MM.1S (cell line): ENCODE results near the gene PDE4C.

Source experiments
- DNase-seq: peaks from one replicate; pipeline ENCODE4 v3.0.0-alpha.2; 2015
- H2AFZ ChIP-seq: fragments of 300-600 bp; sonication (generic); 2 replicates; pipeline ENCODE4 v1.6.0; 2016; ENCODE audit warnings: antibody characterized with exemption, low read length
- H3F3A ChIP-seq: fragments of 300-600 bp; sonication (generic); 2 replicates; pipeline ENCODE4 v1.6.1; 2016; ENCODE audit warnings: mild to moderate bottlenecking, antibody characterized with exemption, low read length, moderate library complexity, mixed read lengths; ENCODE audit not compliant: insufficient read depth
- H3K27ac ChIP-seq: fragments of 300-600 bp; sonication (generic); 2 replicates; pipeline ENCODE4 v1.5.1; 2016; ENCODE audit warnings: mild to moderate bottlenecking, low read length
- H3K27me3 ChIP-seq: fragments of 300-600 bp; sonication (generic); replicated peaks from 2 replicates; pipeline ENCODE4 v1.6.0; 2016; ENCODE audit warnings: low read length; ENCODE audit not compliant: insufficient read depth
- H3K36me3 ChIP-seq: fragments of 300-600 bp; sonication (generic); replicated peaks from 2 replicates; pipeline ENCODE4 v1.6.1; 2016; ENCODE audit warnings: mild to moderate bottlenecking, low read length, mixed read lengths; ENCODE audit not compliant: insufficient read depth
- H3K4me1 ChIP-seq: fragments of 300-600 bp; sonication (generic); 2 replicates; pipeline ENCODE4 v1.6.1; 2016; ENCODE audit warnings: low read length, mixed read lengths
- H3K4me2 ChIP-seq: fragments of 300-600 bp; sonication (generic); 2 replicates; pipeline ENCODE4 v1.6.0; 2016; ENCODE audit warnings: low read depth, low read length
- H3K4me3 ChIP-seq: fragments of 300-600 bp; sonication (generic); 2 replicates; pipeline ENCODE4 v1.5.1; 2016; ENCODE audit warnings: low read length, mixed read lengths
- H3K79me2 ChIP-seq: fragments of 300-600 bp; sonication (generic); 2 replicates; pipeline ENCODE4 v1.6.1; 2016; ENCODE audit warnings: mixed run types, low read length, mixed read lengths
- H3K9ac ChIP-seq: fragments of 300-600 bp; sonication (generic); 2 replicates; pipeline ENCODE4 v1.6.1; 2016; ENCODE audit warnings: low read length, mixed read lengths
- H3K9me2 ChIP-seq: fragments of 300-600 bp; sonication (generic); replicated peaks from 2 replicates; pipeline ENCODE4 v1.6.1; 2016; ENCODE audit warnings: mild to moderate bottlenecking, low read length, mixed read lengths; ENCODE audit not compliant: insufficient read depth
- H3K9me3 ChIP-seq: fragments of 300-600 bp; sonication (generic); replicated peaks from 2 replicates; pipeline ENCODE4 v1.6.1; 2016; ENCODE audit warnings: mild to moderate bottlenecking, low read length, mixed read lengths; ENCODE audit not compliant: insufficient read depth
- H4K20me1 ChIP-seq: fragments of 300-600 bp; sonication (generic); 2 replicates; pipeline ENCODE4 v1.6.1; 2016; ENCODE audit warnings: mild to moderate bottlenecking, low read length, moderate library complexity, mixed read lengths; ENCODE audit not compliant: insufficient read depth
- EZH2 ChIP-seq: fragments of 300-600 bp; sonication (generic); optimal IDR thresholded peaks from 2 replicates; pipeline ENCODE3; 2017; ENCODE audit warnings: low read depth, mild to moderate bottlenecking, antibody characterized with exemption, low read length, mixed read lengths
- EZH2phosphoT487 ChIP-seq: fragments of 300-600 bp; sonication (generic); IDR thresholded peaks from 2 replicates; pipeline ENCODE4 v1.6.1; 2018; ENCODE audit warnings: antibody characterized with exemption, low read length
- TF ChIP-seq, protein P1 (sequence below): fragments of 300-600 bp; sonication (generic); IDR thresholded peaks from 2 replicates; pipeline ENCODE4 v1.5.1; 2016; ENCODE audit warnings: antibody characterized with exemption, low read length, mixed read lengths

The PDE4C gene

DNA sequence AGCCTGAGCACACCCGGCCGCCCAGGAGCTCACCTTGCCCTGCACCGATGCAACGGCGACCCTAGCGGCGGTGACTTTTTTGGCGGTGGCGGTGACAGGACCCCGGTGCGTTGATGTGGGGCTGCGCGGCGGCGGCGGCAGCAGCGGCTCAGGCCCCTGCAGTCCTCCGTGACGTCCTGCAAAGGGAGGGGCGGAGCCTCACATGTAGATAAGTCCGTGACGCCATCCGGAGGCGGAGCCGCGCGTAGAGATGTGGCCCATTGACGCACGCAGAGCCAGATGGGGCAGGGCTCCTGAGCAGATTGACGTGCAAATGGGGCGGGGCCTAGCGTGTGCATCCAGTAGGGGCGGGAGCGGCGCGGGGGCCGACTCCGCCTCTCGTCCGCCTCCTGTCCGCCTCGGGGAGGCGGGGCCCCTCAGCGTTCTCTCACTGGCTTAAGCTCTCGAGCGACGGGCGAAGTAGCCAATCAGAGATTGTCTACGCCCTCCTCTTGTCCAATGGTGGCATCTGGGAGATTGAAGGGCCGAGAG lies 22.3 kb downstream of the PDE4C start, which contains the start of gene RAB3A:
Gene RAB3A (minus strand): TSS at position 180 of the 531 bp plus-strand sequence. CDS start 1,302 bp downstream, outside the sequence.
- Histone ChIP-seq H3K4me1 (peaks cover 11% of the 10 kb centered on the region), H4K20me1 (no peaks in the 10 kb centered on the region), H3K36me3 (no peaks in the 10 kb centered on the region)

GRCh38 chr19:18203408-18203862 lies 22.8 kb downstream of the PDE4C start:
- Histone ChIP-seq H3K9me3 (no peaks in the 10 kb centered on the region), H4K20me1 (no peaks in the 10 kb centered on the region), H3K27me3 (peaks cover 8% of the 10 kb centered on the region), H3F3A (peaks cover 6% of the 10 kb centered on the region), H3K79me2 (peaks cover 16% of the 10 kb centered on the region), H3K27ac (peak overlapping the region; percentile 42; the same call in 1 of the 2 replicates), H2AFZ (peak overlapping the region; percentile 72), H3K4me3 (peak overlapping the region; percentile 87), H3K4me2 (peak overlapping the region; percentile 100), H3K9ac (peak overlapping the region; percentile 61), H3K9me2 (no peaks in the 10 kb centered on the region), H3K36me3 (no peaks in the 10 kb centered on the region), H3K4me1 (peaks cover 11% of the 10 kb centered on the region)
- TF ChIP-seq EZH2phosphoT487 (no peak), EZH2 (no peak)
- TF ChIP-seq, protein P1, sequence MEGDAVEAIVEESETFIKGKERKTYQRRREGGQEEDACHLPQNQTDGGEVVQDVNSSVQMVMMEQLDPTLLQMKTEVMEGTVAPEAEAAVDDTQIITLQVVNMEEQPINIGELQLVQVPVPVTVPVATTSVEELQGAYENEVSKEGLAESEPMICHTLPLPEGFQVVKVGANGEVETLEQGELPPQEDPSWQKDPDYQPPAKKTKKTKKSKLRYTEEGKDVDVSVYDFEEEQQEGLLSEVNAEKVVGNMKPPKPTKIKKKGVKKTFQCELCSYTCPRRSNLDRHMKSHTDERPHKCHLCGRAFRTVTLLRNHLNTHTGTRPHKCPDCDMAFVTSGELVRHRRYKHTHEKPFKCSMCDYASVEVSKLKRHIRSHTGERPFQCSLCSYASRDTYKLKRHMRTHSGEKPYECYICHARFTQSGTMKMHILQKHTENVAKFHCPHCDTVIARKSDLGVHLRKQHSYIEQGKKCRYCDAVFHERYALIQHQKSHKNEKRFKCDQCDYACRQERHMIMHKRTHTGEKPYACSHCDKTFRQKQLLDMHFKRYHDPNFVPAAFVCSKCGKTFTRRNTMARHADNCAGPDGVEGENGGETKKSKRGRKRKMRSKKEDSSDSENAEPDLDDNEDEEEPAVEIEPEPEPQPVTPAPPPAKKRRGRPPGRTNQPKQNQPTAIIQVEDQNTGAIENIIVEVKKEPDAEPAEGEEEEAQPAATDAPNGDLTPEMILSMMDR = no peak
- DNase-seq = peak; percentile 44

More for the DNA sequence above, 22.3 kb downstream of the PDE4C start, which contains the start of gene RAB3A:
- H3K4me3 ChIP-seq = peak within 1 kb of the TSS; percentile 87
- peak within 1 kb of the TSS; percentile 91 for H3K9ac ChIP-seq
- H3K4me2 ChIP-seq = peak within 1 kb of the TSS; percentile 100
- H3K9me2 ChIP-seq = no peaks in the 10 kb centered on the region
- peak within 1 kb of the TSS; percentile 81 for H3K27ac ChIP-seq
- no peaks in the 10 kb centered on the region for H3K9me3 ChIP-seq
- peaks cover 6% of the 10 kb centered on the region for H3F3A ChIP-seq
- peaks cover 12% of the 10 kb centered on the region for H3K27me3 ChIP-seq
- TF ChIP-seq EZH2 (no peak), EZH2phosphoT487 (no peak)
- TF ChIP-seq, protein P1 = no peak
- peaks cover 16% of the 10 kb centered on the region for H3K79me2 ChIP-seq
- peak; percentile 100 for DNase-seq
- peak within 1 kb of the TSS; percentile 80 for H2AFZ ChIP-seq

- Histone ChIP-seq H3K9ac (peak overlapping the region; percentile 61; the same call in 1 of the 2 replicates), H2AFZ (peak overlapping the region; percentile 72; the same call in 1 of the 2 replicates), H3K4me2 (peak overlapping the region; percentile 100), H3K4me1 (peaks cover 11% of the 10 kb centered on the region), H3K36me3 (no peaks in the 10 kb centered on the region), H4K20me1 (no peaks in the 10 kb centered on the region), H3K9me2 (no peaks in the 10 kb centered on the region), H3K79me2 (peaks cover 16% of the 10 kb centered on the region), H3F3A (peaks cover 6% of the 10 kb centered on the region), H3K27me3 (peaks cover 2% of the 10 kb centered on the region), H3K4me3 (peak overlapping the region; percentile 87), H3K27ac (no peak overlapping the region), H3K9me3 (no peaks in the 10 kb centered on the region)
- TF ChIP-seq EZH2phosphoT487 = no peak
- TF ChIP-seq, protein P1 = peak; percentile 36
- peak; percentile 51 for DNase-seq
Measured at GRCh38 chr19:18202778-18203407, 23.3 kb downstream of the PDE4C start.
